ENCODE measurements around the gene MGAT5B.

- TF ChIP-seq CTCF (conservative IDR thresholded peaks at IDR 0.05; ENCODE audit: low read depth, low read length): no peak
- no peak for TF ChIP-seq EZH2phosphoT487 (IDR thresholded peaks at IDR 0.05; ENCODE audit: borderline replicate concordance, low read length)
- TF ChIP-seq EZH2 (IDR thresholded peaks at IDR 0.05; ENCODE audit: low read length, unreplicated experiment): no peak
Observed at GRCh38 chr17:76905036-76905435, 36.8 kb downstream of the MGAT5B start.
